HG02678 (cell line): ENCODE data around the gene PIGV.

Experiments
- ATAC-seq: cut with Tn5 transposase; IDR thresholded peaks from one replicate; pipeline ENCODE4 v1.9.1; 2021; ENCODE audit warnings: mild to moderate bottlenecking, moderate library complexity; ENCODE audit not compliant: unreplicated experiment

Gene PIGV

GRCh38 chr1:26787706-26788514 lies at the start of gene PIGV:
Gene PIGV (plus strand): TSS chr1:26787950. CDS start chr1:26790816, 2,866 bp downstream.
- peak; percentile 74 for ATAC-seq

GRCh38 chr1:26739329-26739914 lies 48.3 kb upstream of the PIGV start:
- no peak for ATAC-seq

- ATAC-seq, result no peak
Observed at GRCh38 chr1:26740023-26740634, 47.6 kb upstream of the PIGV start.

GRCh38 chr1:26740952-26741351 lies 46.8 kb upstream of the PIGV start:
- ATAC-seq, result no peak

GRCh38 chr1:26743426-26744059 lies 44.2 kb upstream of the PIGV start:
- ATAC-seq, result no peak

- ATAC-seq, result peak; percentile 96
Observed at GRCh38 chr1:26744075-26744959, 43.4 kb upstream of the PIGV start.

- ATAC-seq, result no peak
Observed at GRCh38 chr1:26745191-26745590, 42.6 kb upstream of the PIGV start.

GRCh38 chr1:26747048-26747447 lies 40.7 kb upstream of the PIGV start:
- ATAC-seq, result no peak

- no peak for ATAC-seq
Observed at GRCh38 chr1:26748351-26748750, 39.4 kb upstream of the PIGV start.

GRCh38 chr1:26749458-26749857 lies 38.3 kb upstream of the PIGV start:
- no peak for ATAC-seq

- ATAC-seq, result no peak
Observed at GRCh38 chr1:26750428-26750827, 37.3 kb upstream of the PIGV start.

GRCh38 chr1:26752519-26752918 lies 35.2 kb upstream of the PIGV start:
- ATAC-seq, result no peak

GRCh38 chr1:26754086-26754874 lies 33.5 kb upstream of the PIGV start:
- ATAC-seq, result no peak

GRCh38 chr1:26758358-26758757 lies 29.4 kb upstream of the PIGV start:
- ATAC-seq, result no peak

GRCh38 chr1:26759531-26759930 lies 28.2 kb upstream of the PIGV start:
- ATAC-seq, result no peak

- ATAC-seq, result no peak
Observed at GRCh38 chr1:26761217-26761616, 26.5 kb upstream of the PIGV start.

GRCh38 chr1:26767714-26768113 lies 20.0 kb upstream of the PIGV start:
- no peak for ATAC-seq

- no peak for ATAC-seq
Observed at GRCh38 chr1:26768755-26769154, 19.0 kb upstream of the PIGV start.

- no peak for ATAC-seq
Observed at GRCh38 chr1:26771285-26771642, 16.5 kb upstream of the PIGV start.
